GM12801 (cell line): ENCODE measurements around the gene BATF2.

Experiments
- TF ChIP-seq, protein P1 (sequence below): IDR thresholded peaks from one replicate; pipeline ENCODE4 v1.5.1; 2011; ENCODE audit warnings: control low read depth; ENCODE audit not compliant: insufficient read length; ENCODE audit errors: extremely low read depth

BATF2 gene

DNA sequence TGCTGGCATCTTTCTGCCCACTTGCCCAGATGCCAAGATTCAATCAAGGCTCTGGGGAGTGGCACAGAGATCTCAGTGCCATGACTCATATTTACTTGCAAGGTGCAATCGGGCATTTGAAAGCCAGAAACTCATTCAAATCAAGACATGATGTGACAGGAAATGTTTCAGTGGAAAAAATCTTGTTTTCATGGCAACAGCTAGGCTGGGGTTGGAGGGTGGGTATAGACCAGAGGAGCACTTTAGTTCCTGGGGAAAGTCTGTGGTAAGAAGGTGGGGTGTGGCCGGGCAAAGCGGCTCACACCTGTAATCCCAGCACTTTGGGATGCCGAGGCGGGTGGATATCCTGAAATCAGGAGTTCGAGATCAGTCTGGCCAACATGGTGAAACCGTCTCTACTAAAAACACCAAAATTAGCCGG, 26.0 kb downstream of the BATF2 start:
- TF ChIP-seq, protein P1, sequence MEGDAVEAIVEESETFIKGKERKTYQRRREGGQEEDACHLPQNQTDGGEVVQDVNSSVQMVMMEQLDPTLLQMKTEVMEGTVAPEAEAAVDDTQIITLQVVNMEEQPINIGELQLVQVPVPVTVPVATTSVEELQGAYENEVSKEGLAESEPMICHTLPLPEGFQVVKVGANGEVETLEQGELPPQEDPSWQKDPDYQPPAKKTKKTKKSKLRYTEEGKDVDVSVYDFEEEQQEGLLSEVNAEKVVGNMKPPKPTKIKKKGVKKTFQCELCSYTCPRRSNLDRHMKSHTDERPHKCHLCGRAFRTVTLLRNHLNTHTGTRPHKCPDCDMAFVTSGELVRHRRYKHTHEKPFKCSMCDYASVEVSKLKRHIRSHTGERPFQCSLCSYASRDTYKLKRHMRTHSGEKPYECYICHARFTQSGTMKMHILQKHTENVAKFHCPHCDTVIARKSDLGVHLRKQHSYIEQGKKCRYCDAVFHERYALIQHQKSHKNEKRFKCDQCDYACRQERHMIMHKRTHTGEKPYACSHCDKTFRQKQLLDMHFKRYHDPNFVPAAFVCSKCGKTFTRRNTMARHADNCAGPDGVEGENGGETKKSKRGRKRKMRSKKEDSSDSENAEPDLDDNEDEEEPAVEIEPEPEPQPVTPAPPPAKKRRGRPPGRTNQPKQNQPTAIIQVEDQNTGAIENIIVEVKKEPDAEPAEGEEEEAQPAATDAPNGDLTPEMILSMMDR: no peak

DNA sequence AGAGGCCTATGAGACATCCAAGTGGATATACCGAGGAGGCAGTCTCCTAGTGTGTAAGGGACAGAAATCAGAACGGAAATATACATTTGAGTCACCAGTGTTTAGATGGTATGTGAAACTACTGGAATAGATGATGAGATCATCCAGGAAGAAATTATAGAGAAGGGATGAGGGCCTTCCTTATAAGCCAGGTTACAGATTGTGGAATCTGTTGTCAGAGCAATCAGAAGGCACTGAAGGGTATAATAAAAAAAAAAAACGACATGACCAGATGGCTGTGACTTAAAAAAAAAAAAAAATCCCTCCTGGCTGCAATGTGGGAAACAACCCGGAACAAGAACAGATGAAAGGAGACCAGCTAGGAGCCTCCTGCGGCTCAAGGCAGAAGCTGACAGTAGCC, 27.6 kb downstream of the BATF2 start:
- TF ChIP-seq, protein P1: no peak

DNA sequence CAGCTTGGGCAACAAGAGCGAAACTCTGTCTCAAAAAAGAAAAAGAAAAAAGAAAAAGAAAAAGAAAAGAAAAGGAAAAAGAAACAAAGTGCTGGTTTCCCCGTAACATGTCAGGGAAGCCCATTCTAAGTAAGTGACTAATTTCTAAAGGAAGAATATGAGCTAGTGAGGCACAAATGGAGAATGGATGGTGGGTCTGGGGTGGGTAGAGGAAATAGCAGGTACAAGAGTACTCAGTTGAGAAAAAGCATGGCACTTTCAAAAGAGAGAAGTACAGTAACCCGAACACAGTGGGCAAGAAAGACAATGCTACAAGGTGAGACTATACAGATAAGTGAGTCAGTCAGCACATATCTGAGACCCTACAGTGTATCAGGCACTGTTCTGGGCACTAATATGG, 29.4 kb downstream of the BATF2 start:
- TF ChIP-seq, protein P1: no peak

DNA sequence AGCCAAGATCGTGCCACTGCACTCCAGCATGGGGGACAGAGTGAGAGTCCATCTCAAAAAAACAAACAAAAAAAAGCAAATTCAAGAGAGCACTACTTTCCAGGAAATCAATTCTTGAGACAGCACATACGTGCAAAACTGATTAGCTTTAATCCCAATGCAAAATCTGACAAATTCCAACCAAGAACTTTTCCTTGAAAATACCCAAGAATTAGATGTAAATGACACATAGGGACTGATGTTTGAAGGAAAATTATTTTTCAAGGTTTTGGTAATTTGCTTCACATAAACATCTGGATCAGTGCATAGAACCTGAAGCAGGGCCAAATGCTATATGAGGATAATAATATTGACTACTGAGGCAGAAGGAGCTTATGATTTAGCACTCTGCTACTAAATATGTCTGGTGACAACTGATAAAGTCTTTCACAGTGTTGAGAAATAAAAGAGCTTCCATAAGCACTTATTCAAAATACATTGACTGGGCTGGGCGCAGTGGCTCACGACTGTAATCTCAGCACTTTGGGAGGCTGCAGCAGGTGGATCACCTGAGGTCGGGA, 33.6 kb downstream of the BATF2 start:
- TF ChIP-seq, protein P1: no peak

DNA sequence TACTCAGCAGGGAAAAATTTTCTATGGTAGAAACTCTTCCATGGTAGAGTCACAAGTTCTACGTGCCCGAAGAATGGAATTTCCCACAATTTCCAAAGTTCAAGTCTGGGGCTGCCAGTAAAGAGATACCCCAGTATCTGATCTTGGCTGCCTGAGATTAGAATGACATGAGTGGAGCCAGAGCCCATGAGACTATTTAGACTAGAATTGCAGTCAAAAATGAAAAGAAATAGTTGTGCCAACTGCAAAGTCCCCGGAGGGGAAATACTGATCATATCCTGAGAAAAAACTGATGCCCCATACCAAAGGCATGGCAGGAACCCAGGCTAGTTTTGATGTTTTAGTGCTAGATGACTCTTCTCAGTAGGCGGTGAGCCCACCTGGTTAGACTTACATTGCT, 36.1 kb downstream of the BATF2 start:
- TF ChIP-seq, protein P1: no peak

DNA sequence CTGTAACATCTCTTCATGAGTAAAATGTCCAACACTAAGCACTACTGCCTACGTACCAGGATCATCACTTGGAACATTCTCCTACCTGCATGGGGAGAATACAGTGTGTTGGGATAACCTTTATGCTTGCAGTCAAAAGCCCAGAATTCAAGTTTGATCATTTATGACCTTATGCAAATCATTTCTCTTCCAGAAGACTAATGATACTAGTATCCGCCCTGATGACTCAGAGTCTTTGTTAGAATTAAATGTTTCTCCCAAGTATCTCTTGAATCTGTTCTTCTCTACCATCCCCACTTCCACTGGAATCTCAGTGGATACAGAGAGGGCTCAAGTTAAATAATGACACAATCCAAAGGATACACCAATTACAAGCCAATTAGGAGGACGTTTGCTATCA, 37.3 kb downstream of the BATF2 start:
- TF ChIP-seq, protein P1: no peak

DNA sequence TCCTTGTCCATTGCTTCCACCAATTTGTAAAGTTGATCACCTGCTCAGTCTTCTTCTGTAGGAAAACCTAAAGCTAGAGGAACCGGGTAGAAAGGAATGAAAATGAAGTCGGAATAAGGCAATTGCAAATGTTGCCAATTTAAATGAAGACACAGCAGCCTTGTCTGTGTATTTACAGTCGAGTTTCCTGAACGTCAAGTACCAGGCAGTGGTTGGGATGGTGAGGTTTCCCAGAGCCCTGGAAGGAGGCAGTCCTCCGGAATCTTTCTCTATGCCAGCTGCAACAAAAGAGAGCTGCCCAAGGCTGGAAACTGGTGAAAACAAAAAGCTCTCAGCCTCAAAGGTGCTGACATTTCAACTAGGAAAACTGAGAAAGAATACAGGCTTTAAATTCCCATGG, 42.6 kb downstream of the BATF2 start:
- TF ChIP-seq, protein P1: no peak

DNA sequence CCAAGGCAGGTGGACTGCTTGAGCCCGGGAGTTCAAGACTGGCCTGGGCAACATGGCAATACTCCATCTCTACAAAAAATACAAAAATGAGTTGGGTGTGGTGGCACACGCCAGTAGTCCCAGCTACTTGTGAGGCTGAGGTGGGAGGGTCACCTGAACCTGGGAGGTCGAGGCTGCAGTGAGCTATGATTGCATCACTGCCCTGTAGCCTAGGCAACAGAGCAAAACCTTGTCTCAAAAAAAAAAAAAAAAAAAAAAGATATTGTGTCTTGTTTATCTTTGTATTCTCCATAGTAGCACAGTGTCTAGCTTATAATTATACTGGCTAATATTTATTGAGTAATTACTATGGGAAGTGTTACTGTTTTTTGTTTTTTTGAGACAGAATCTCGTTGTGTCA, 45.2 kb downstream of the BATF2 start:
- TF ChIP-seq, protein P1: no peak
